H1 (cell line): ENCODE data around the gene ZNF599. TPM values are rescaled to one million over a fixed set of nuclear protein-coding genes. Genes with fewer than 3 reads are reported as not detected.

ENCODE experiments used
- BACH1 ChIP-seq: IDR thresholded peaks from 2 replicates; pipeline ENCODE4 v1.6.1; 2012; ENCODE audit warnings: low read length, improper control_type of control experiment
- EP300 ChIP-seq, 2 experiments: IDR thresholded peaks; 1 replicate in 1 of 2; 2 replicates in 1 of 2; pipeline ENCODE4 v1.6.1; 2011 to 2012; ENCODE audit warnings: low read depth in 2 of 2, low read length in 2 of 2, mild to moderate bottlenecking in 2 of 2, borderline replicate concordance in 1 of 2, inconsistent platforms in 1 of 2, moderate library complexity in 1 of 2
- GABPA ChIP-seq: IDR thresholded peaks from 2 replicates; pipeline ENCODE4 v1.6.1; 2011; ENCODE audit warnings: mild to moderate bottlenecking, low read length, moderate library complexity, borderline replicate concordance; ENCODE audit not compliant: insufficient read depth
- KDM5A ChIP-seq: fragments of 200-600 bp; IDR thresholded peaks from 2 replicates; pipeline ENCODE4 v1.7.1; 2012; ENCODE audit warnings: mild to moderate bottlenecking, low read length, inconsistent platforms, mixed read lengths
- MAFK ChIP-seq: IDR thresholded peaks from 2 replicates; pipeline ENCODE4 v1.6.1; 2012; ENCODE audit warnings: low read depth, mild to moderate bottlenecking, improper control_type of control experiment, low read length
- PHF8 ChIP-seq: fragments of 200-600 bp; sonication (generic); conservative IDR thresholded peaks from 2 replicates; pipeline ENCODE4 v1.7.1; 2012; ENCODE audit warnings: low read depth, mild to moderate bottlenecking, inconsistent platforms, low read length, moderate library complexity
- RAD21 ChIP-seq, 2 experiments: IDR thresholded peaks in 1 of 2; conservative IDR thresholded peaks in 1 of 2; 2 replicates each; pipeline ENCODE4 v1.6.1; 2011; ENCODE audit warnings: low read depth in 2 of 2, low read length in 2 of 2, improper control_type of control experiment in 1 of 2, inconsistent platforms in 1 of 2, mild to moderate bottlenecking in 1 of 2, moderate library complexity in 1 of 2
- SIN3A ChIP-seq, 2 experiments: IDR thresholded peaks in 1 of 2; conservative IDR thresholded peaks in 1 of 2; 2 replicates each; pipeline ENCODE4 v1.6.1; 2011 to 2012; ENCODE audit warnings: low read length in 2 of 2, improper control_type of control experiment in 1 of 2, low read depth in 1 of 2, mild to moderate bottlenecking in 1 of 2
- SUZ12 ChIP-seq: fragments of 200-600 bp; sonication (generic); IDR thresholded peaks from 2 replicates; pipeline ENCODE4 v1.6.1; 2012; ENCODE audit warnings: mild to moderate bottlenecking, inconsistent platforms, low read length, moderate library complexity, mixed read lengths
- polyA plus RNA-seq, 7 experiments: library from polyadenylated mRNA; depleted of rRNA in 3 of 7; stranded (reverse) in 5 of 7; unstranded in 2 of 7; fragments of >200 nt in 5 of 7; fragments of 200-250 nt in 2 of 7; gene quantifications; 1 replicate in 5 of 7; 2 replicates in 1 of 7; 4 replicates in 1 of 7; pipeline versions ENCODE4 v1.2.1 to v1.2.3, GENCODE V29; 2011 to 2013; ENCODE audit warnings: missing spikeins in 2 of 7, mixed read lengths in 2 of 7
- total RNA-seq: library from RNA; stranded (reverse); fragmentation: NEBNext Ultra II Directional; extraction: Animal tissue kit (Norgen Biotek cat#: 25700); gene quantifications from 2 replicates; pipeline ENCODE4 v1.2.1, GENCODE V29; 2021
- TF ChIP-seq, protein P1 (sequence below): IDR thresholded peaks from 2 replicates; pipeline ENCODE4 v1.6.1; 2012; ENCODE audit warnings: inconsistent platforms

The ZNF599 gene
- total and polyA plus RNA-seq, 2 of the 8 experiments (the other 6 are each of a cell fraction or from before 2014, with no cell fraction given): 4.8 to 5.4 TPM

DNA sequence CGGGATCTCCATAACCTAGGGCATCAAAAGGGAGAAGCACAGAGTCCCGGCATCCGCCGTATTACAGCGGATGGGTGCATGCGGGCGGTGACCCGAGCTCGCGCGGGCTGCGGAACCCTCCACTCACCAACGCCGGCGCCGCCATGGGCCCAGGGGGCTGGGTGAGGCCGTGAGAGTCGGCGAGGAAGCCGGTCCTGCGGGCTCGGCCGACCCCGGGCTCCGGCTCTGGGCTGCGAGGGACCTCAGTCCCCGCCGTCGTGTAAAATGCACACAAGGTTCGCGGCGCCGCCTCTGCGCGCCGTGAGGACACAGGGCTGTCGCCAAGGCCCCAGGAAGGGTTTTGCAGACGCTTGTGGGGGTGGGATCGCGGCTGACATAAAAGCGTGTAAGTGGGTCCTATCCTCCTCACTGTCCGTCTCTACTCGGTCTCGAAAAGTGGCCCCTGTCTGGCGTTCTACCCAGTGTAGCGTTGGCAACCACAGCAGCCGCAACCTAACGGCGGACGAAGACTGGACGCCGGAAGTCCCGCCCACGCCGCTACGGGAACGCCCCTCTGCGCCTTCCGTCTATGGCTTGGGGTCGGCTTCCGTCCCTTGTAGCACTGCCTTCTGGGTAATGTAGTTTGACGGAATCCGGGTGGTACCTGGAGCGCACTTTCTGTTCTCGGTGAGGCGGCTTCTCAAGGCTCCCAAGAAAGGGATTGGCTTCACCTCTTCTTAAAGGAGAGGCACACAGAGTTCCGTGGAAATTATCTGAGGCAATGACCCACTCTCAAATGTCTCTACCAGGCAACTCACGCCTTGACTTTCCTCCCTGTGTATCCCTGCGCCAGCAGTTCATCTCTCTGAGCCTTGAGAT, at the start of gene ZNF599 (continued):
- TF ChIP-seq MAFK (no peak), KDM5A (no peak), SIN3A (conservative IDR thresholded peaks at IDR 0.05 in 1 of 2, IDR thresholded peaks at IDR 0.05 in 1 of 2; ENCODE audit: low read depth in 1 of 2, low read length in 2 of 2) (peak; percentile 18 to 88; a peak in 2 of 4 replicates), EP300 (IDR thresholded peaks at IDR 0.05; ENCODE audit: borderline replicate concordance in 1 of 2, low read depth in 2 of 2, low read length in 2 of 2) (no peak), RAD21 (IDR thresholded peaks at IDR 0.05 in 1 of 2, conservative IDR thresholded peaks at IDR 0.05 in 1 of 2; ENCODE audit: low read depth in 2 of 2, low read length in 2 of 2) (no peak), SUZ12 (no peak), GABPA (peak; percentile 95), PHF8 (peak; percentile 52; the same call in 1 of the 2 replicates), BACH1 (no peak)
- TF ChIP-seq, protein P1, sequence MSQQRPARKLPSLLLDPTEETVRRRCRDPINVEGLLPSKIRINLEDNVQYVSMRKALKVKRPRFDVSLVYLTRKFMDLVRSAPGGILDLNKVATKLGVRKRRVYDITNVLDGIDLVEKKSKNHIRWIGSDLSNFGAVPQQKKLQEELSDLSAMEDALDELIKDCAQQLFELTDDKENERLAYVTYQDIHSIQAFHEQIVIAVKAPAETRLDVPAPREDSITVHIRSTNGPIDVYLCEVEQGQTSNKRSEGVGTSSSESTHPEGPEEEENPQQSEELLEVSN: peak; percentile 77
- TF ChIP-seq, all 59 proteins: peak for 11
